ACC112 (cell line): ENCODE data around the gene PER3.
A peak's percentile ranks its signal among the peaks of the same experiment; 100 is the strongest.

Source experiments
- H2AFZ ChIP-seq: fragments of 200-600 bp; sonication (generic); one replicate; pipeline ENCODE4 v1.6.0; 2017; ENCODE audit warnings: antibody characterized with exemption, low read length; ENCODE audit not compliant: unreplicated experiment
- H3K27ac ChIP-seq: fragments of 200-600 bp; sonication (generic); 2 replicates; pipeline ENCODE4 v1.5.1; 2014; ENCODE audit warnings: low read depth, mild to moderate bottlenecking, antibody characterized with exemption, low read length, moderate library complexity
- H3K27me3 ChIP-seq: fragments of 200-600 bp; sonication (generic); 2 replicates; pipeline ENCODE4 v1.6.1; 2014; ENCODE audit warnings: mild to moderate bottlenecking, antibody characterized with exemption, low read length, moderate library complexity, mixed read lengths; ENCODE audit not compliant: insufficient read depth
- H3K36me3 ChIP-seq: fragments of 200-600 bp; sonication (generic); 2 replicates; pipeline ENCODE4 v1.6.1; 2016; ENCODE audit warnings: mild to moderate bottlenecking, antibody characterized with exemption, low read length, moderate library complexity, mixed read lengths; ENCODE audit not compliant: insufficient read depth
- H3K4me1 ChIP-seq: fragments of 200-600 bp; sonication (generic); one replicate; pipeline ENCODE4 v1.6.1; 2016; ENCODE audit warnings: low read length, mixed read lengths; ENCODE audit not compliant: insufficient read depth, unreplicated experiment, control insufficient read depth
- H3K4me3 ChIP-seq: fragments of 200-600 bp; sonication (generic); 2 replicates; pipeline ENCODE4 v1.5.1; 2014; ENCODE audit warnings: mild to moderate bottlenecking, low read depth, low read length
- H3K79me2 ChIP-seq: fragments of 200-600 bp; sonication (generic); one replicate; pipeline ENCODE4 v1.6.0; 2016; ENCODE audit warnings: low read length; ENCODE audit not compliant: control insufficient read depth, unreplicated experiment, insufficient read depth

The PER3 gene

DNA sequence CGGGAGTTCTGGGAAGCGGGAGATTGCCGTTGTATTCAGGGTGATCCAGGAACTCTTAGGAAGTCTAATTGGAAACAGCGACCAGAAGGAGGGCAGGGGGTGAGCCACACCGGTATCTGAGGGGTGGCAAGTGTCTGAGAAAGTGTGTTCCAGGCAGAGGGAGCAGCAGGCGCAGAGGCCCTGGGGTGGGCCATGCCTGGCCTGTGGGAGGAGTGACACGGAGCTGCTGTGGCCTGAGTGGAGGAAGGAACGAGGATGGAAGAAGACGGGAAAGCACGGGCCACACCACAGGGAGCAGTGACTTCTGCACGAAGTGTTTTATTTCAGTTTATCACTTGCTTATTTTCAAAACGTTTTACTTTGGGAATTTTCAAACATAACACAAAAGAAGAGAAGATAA is 11.3 kb downstream of the PER3 start:
- Histone ChIP-seq H2AFZ (no peak overlapping the region), H3K27me3 (no peaks in the 10 kb centered on the region), H3K4me3 (no peak overlapping the region), H3K27ac (no peak overlapping the region), H3K4me1 (no peaks in the 10 kb centered on the region), H3K36me3 (peaks cover 6% of the 10 kb centered on the region; the same call in 1 of the 2 replicates), H3K79me2 (no peaks in the 10 kb centered on the region)

DNA sequence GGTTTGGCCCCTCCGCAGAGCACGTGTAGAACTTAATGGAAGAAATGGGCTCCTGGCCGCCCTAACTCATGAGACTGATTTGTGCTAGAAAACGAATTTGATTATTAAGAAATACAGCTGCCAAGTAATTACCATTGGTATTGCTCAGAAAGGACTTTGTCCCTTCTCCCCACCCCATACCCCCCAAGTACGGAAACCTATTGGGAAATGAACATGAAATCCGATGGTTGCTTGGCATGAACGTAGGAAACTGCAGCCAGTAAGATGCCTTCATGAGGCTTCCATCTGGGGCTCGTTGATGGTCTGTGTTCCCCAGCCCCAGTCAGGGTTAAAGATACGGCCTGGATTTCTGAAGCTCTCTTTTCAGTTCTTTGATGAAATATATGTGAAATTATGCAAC is 21.4 kb downstream of the PER3 start:
- no peak overlapping the region for H2AFZ ChIP-seq
- no peaks in the 10 kb centered on the region for H3K36me3 ChIP-seq
- H3K27me3 ChIP-seq: no peaks in the 10 kb centered on the region
- H3K79me2 ChIP-seq: no peaks in the 10 kb centered on the region
- H3K27ac ChIP-seq: no peak overlapping the region
- H3K4me1 ChIP-seq: peaks cover 6% of the 10 kb centered on the region
- H3K4me3 ChIP-seq: no peak overlapping the region

DNA sequence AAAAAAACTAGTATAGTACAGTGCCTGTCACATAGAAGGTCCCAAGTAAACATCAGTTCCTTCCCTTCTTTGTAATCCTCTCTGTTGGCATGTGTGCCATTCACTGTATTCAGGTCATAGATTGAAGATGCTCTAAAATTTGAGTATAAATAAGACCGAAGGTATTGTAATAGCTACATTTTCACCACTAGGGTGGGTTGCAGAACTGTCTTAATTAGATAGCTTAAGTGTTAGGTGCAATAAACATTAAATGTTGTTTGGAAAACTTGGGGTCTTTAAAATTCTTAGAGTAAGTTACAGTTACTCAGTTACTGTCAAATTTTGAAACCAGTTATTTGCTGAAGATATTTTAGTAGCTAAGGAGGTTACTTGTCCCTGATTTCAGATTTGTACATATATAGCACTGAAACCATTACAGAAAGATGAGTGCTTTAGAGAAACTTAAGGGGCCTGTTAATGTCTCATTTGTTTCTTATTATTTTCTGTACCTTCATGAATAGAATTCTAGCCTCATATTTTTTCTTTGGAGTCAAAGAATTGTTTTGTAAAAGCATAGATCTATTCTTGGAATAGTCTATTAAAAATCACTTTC is 24.3 kb downstream of the PER3 start:
- no peak overlapping the region for H2AFZ ChIP-seq
- H3K4me1 ChIP-seq: peaks cover 10% of the 10 kb centered on the region
- no peaks in the 10 kb centered on the region for H3K79me2 ChIP-seq
- H3K27me3 ChIP-seq: no peaks in the 10 kb centered on the region
- H3K4me3 ChIP-seq: no peak overlapping the region
- H3K27ac ChIP-seq: no peak overlapping the region
- peaks cover 13% of the 10 kb centered on the region for H3K36me3 ChIP-seq

DNA sequence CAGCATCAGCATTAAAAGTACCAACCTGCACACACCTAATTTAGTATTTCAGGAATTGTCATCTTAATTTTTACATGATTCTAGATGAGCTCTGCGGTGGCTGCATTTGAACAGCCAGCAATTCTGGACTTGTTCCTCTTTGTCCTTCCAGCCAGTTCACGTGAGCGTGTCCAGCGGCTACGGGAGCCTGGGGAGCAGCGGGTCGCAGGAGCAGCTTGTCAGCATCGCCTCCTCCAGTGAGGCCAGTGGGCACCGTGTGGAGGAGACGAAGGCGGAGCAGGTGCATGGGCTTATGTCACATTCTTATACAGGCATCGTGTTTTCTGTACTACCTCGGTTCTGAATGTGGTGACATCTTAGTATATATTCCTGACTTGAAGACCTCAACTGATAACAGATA is 25.7 kb downstream of the PER3 start:
- Histone ChIP-seq H2AFZ (no peak overlapping the region), H3K4me3 (no peak overlapping the region), H3K79me2 (no peaks in the 10 kb centered on the region), H3K27me3 (no peaks in the 10 kb centered on the region), H3K36me3 (peaks cover 24% of the 10 kb centered on the region), H3K27ac (peak overlapping the region; percentile 35; the same call in 1 of the 2 replicates), H3K4me1 (peaks cover 10% of the 10 kb centered on the region)

DNA sequence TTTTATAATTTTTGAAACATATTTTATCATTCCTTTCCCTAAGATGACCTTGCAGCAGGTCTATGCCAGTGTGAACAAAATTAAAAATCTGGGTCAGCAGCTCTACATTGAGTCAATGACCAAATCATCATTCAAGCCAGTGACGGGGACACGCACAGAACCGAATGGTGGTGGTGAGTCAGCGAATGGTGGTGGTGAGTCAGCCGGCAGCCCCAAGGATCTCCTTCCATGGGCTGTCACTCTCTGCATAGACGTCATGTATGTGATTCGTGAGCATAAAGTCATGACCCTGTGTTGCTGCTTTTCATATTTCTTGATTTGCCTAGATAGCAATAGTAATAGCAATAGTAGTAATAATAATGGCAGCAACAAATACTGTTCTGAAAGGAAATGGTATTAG is 26.3 kb downstream of the PER3 start:
- Histone ChIP-seq H2AFZ (no peak overlapping the region), H3K27me3 (no peaks in the 10 kb centered on the region), H3K27ac (peak overlapping the region; percentile 49), H3K36me3 (peaks cover 24% of the 10 kb centered on the region), H3K4me3 (no peak overlapping the region), H3K79me2 (no peaks in the 10 kb centered on the region), H3K4me1 (peaks cover 10% of the 10 kb centered on the region)

DNA sequence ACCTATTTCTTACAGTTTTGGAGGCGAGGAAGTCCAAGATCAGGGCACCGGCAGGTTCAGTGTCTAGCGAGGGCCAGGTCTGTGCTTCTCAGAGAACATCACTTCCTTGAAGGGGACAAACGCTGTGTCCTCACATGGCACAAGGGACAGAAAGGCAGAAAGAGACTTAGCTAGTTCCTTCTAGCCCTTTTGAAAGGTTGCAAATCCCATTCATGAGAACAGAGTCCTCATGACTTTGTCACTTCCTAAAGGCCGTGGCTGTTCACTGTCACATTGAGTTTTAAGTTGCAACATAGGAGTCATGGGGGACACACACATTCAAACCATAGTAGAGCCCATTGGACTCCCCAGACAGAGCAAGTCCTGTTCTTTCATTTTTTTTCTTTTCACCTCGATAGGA is 27.4 kb downstream of the PER3 start:
- Histone ChIP-seq H3K4me1 (peaks cover 10% of the 10 kb centered on the region), H3K27me3 (no peaks in the 10 kb centered on the region), H3K27ac (no peak overlapping the region), H3K36me3 (peaks cover 24% of the 10 kb centered on the region), H2AFZ (no peak overlapping the region), H3K79me2 (no peaks in the 10 kb centered on the region), H3K4me3 (no peak overlapping the region)

DNA sequence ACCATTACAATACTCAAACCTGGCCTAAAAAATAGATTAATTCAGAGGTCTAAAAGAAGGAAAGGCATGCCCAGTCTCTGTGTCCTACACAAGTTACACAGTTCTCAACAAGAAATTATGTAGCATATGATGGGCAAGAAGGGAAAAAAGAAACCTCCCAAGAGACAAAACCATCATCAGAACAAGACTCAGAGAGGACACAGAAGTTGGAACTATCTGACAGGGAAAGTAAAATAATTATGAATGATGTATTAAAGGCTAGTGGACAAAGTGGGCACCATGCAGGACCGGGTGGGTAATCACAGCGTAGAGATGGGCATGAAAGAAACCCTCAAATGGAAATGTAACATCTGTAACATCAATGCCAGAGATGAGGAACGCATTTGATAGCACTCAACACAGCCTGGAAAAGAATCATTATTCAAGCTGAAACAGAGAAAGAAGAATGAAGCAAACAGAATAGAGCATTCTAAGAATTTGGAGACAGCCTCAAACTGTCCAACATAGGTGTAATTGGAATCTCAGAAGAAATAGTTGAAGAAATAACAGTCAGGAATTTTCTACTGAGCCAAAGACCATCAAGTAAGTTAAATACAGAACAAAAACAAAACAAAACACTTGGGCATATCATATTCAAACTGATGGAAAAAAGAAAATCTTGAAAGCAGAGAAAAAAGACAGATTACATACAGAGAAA is 29.7 kb downstream of the PER3 start:
- Histone ChIP-seq H3K4me1 (peaks cover 10% of the 10 kb centered on the region), H3K36me3 (peaks cover 24% of the 10 kb centered on the region), H3K27ac (no peak overlapping the region), H3K27me3 (no peaks in the 10 kb centered on the region), H2AFZ (no peak overlapping the region), H3K4me3 (no peak overlapping the region), H3K79me2 (no peaks in the 10 kb centered on the region)

DNA sequence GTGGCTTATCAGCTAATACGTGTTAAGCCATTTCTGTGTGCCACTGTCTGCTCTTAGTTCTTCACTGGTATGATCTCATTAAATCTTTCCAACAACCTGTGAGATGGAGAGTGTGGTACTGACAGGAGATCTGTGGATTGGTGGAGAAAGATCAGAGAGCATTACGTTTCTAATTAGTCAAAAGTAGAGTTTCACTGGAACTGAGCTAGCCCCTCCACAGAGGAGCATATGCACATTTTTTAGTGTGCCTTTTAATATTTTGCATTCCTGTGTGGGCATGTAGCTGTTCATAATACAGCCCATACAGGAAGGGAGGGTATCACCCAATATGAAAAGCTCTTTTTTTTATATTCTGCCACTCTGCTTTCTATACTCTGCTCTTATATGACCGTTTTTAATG is 37.2 kb downstream of the PER3 start:
- Histone ChIP-seq H3K4me3 (no peak overlapping the region), H3K4me1 (no peaks in the 10 kb centered on the region), H3K36me3 (no peaks in the 10 kb centered on the region; the same call in 1 of the 2 replicates)

DNA sequence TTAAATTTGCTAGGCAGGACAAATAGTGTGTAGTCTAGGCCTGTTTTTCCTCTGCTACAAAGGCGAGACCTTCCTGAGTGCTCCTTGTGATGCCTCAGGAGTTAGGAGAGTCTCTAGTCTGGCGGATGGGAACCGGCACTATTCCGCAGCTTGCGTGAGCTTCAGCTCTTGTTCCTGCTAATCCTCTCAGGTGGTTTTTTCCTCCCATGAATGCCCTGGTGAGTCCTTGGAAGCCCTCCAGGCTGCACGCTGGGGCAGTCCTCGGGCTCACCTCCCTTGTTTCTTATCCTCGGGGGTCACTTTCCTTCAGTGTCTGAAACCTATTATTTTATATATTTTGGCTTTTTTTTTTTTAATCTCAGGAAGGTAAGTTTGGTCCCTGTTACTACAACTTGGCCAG is 40.6 kb downstream of the PER3 start:
- Histone ChIP-seq H3K36me3 (no peaks in the 10 kb centered on the region; the same call in 1 of the 2 replicates), H3K4me1 (no peaks in the 10 kb centered on the region), H2AFZ (no peak overlapping the region), H3K79me2 (no peaks in the 10 kb centered on the region), H3K4me3 (no peak overlapping the region), H3K27me3 (no peaks in the 10 kb centered on the region), H3K27ac (no peak overlapping the region)

More for the DNA sequence above, 37.2 kb downstream of the PER3 start:
- Histone ChIP-seq H3K79me2 (no peaks in the 10 kb centered on the region), H2AFZ (no peak overlapping the region), H3K27me3 (no peaks in the 10 kb centered on the region), H3K27ac (no peak overlapping the region)

DNA sequence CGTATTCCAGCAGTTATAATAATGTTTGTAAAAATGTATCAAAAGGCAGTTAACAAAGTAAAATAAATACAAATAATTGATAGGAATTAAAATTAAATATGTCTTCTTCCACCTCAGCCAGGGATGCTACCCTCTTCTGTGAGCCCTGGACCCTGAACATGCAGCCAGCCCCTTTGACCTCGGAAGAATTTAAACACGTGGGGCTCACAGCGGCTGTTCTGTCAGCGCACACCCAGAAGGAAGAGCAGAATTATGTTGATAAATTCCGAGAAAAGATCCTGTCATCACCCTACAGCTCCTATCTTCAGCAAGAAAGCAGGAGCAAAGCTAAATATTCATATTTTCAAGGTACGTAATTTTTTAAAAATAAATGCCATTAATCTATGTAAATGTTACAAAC is 42.3 kb downstream of the PER3 start:
- Histone ChIP-seq H3K4me3 (no peak overlapping the region), H3K27ac (no peak overlapping the region), H2AFZ (no peak overlapping the region)

More for the DNA sequence above, 42.3 kb downstream of the PER3 start:
- H3K36me3 ChIP-seq: 0 out of 2 replicates have a peak, but pooled peaks cover 7% of the 10 kb centered on the region
- H3K79me2 ChIP-seq: no peaks in the 10 kb centered on the region
- no peaks in the 10 kb centered on the region for H3K27me3 ChIP-seq
- H3K4me1 ChIP-seq: no peaks in the 10 kb centered on the region
